NCI-H1436 treated with DMSO at 0.1 percent for 48 hours (cell line): ENCODE data around the gene PCDHGA5.
"Not testable (repeated sequence)": the region's sequence is repeated elsewhere in the genome, so short reads cannot be mapped to it uniquely, and the experiment has no call there.

Experiments used
- DNase-seq: peaks from one replicate; lab custom pipeline; 2025; lab: John Stamatoyannopoulos, UW

PCDHGA5 gene

DNA sequence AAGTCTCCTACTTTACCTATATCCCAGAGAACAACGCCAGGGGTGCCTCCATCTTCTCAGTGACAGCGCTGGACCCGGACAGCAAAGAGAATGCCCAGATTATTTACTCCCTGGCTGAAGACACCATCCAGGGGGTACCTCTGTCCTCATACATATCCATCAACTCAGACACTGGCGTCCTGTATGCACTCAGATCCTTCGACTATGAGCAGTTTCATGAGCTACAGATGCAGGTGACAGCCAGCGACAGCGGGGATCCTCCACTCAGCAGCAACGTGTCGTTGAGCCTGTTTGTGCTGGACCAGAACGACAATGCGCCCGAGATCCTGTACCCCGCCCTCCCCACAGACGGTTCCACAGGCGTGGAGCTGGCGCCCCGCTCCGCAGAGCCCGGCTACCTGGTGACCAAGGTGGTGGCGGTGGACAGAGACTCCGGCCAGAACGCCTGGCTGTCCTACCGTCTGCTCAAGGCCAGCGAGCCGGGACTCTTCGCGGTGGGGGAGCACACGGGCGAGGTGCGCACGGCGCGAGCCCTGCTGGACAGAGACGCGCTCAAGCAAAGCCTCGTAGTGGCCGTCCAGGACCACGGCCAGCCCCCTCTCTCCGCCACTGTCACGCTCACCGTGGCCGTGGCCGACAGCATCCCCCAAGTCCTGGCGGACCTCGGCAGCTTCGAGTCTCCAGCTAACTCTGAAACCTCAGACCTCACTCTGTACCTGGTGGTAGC is 50.7 kb downstream of the PCDHGA5 start:
- not testable (repeated sequence) for DNase-seq

DNA sequence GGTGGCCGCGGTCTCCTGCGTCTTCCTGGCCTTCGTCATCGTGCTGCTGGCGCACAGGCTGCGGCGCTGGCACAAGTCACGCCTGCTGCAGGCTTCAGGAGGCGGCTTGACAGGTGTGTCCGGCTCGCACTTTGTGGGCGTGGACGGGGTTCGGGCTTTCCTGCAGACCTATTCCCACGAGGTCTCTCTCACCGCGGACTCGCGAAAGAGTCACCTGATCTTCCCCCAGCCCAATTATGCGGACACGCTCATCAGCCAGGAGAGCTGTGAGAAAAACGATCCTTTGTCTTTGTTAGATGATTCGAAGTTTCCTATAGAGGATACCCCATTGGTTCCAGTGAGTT is 51.3 kb downstream of the PCDHGA5 start:
- not testable (repeated sequence) for DNase-seq
